Measurements from ENCODE around the gene ELF3.

Gene ELF3

DNA sequence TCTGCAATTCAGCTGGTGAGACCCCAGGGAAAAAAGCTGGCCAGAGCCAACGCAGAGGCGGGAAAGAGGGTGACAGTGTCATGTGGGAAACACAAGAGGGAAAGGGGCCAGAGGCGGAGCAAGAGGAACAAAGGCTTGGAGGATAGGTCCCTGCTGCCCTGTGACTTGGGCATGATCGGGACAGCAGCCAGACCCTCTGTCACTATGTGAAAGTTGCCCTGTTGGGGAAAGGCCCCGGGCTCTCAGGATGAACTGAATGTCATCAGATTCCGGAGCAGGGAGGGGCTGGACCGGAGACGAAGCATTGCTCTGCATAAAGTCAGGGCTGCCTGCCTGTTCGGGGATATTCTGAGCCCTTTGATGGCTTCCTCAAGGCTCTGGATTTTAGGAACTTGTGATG, 5.7 kb upstream of the ELF3 start:
- Histone ChIP-seq H2AFZ (ENCODE audit: low read depth) (no peak overlapping the region), H4K20me1 (ENCODE audit: insufficient read depth) (no peaks in the 10 kb centered on the region), H3K4me1 (ENCODE audit: low read depth, poor library complexity, severe bottlenecking) (peaks cover 7% of the 10 kb centered on the region), H3K4me3 (IDR thresholded peaks at IDR 0.05; ENCODE audit: insufficient read depth, low read depth, low read length) (no peak overlapping the region), H3K9ac (no peak overlapping the region), H3K27me3 (ENCODE audit: insufficient read depth, low read depth) (no peaks in the 10 kb centered on the region), H3K79me2 (ENCODE audit: insufficient read depth, low read depth) (no peaks in the 10 kb centered on the region), H3K4me2 (no peak overlapping the region), H3K27ac (no peak overlapping the region), H3K36me3 (ENCODE audit: insufficient read depth) (no peaks in the 10 kb centered on the region)
- TF ChIP-seq, protein P1, sequence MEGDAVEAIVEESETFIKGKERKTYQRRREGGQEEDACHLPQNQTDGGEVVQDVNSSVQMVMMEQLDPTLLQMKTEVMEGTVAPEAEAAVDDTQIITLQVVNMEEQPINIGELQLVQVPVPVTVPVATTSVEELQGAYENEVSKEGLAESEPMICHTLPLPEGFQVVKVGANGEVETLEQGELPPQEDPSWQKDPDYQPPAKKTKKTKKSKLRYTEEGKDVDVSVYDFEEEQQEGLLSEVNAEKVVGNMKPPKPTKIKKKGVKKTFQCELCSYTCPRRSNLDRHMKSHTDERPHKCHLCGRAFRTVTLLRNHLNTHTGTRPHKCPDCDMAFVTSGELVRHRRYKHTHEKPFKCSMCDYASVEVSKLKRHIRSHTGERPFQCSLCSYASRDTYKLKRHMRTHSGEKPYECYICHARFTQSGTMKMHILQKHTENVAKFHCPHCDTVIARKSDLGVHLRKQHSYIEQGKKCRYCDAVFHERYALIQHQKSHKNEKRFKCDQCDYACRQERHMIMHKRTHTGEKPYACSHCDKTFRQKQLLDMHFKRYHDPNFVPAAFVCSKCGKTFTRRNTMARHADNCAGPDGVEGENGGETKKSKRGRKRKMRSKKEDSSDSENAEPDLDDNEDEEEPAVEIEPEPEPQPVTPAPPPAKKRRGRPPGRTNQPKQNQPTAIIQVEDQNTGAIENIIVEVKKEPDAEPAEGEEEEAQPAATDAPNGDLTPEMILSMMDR (conservative IDR thresholded peaks at IDR 0.05; ENCODE audit: low read depth, low read length) = no peak

DNA sequence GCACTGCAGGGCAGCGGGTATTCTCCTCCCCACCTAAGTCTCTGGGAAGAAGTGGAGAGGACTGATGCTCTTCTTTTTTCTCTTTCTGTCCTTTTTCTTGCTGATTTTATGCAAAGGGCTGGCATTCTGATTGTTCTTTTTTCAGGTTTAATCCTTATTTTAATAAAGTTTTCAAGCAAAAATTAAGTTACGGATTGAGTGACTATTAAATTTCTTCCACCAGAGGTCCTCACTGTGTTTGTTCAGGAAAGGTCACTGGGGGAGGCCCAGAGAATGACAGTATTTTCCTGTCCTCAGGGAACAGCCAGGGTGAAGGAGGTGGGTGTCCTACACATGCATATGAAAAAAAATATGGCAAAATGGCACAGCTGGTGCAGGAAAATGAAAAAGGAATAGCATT, 4.4 kb upstream of the ELF3 start:
- H3K27me3 ChIP-seq (ENCODE audit: insufficient read depth, low read depth) = no peaks in the 10 kb centered on the region
- H3K9ac ChIP-seq = no peak overlapping the region
- peaks cover 20% of the 10 kb centered on the region for H3K4me1 ChIP-seq (ENCODE audit: low read depth, poor library complexity, severe bottlenecking)
- no peak overlapping the region for H2AFZ ChIP-seq (ENCODE audit: low read depth)
- H3K79me2 ChIP-seq (ENCODE audit: insufficient read depth, low read depth) = no peaks in the 10 kb centered on the region
- H3K4me3 ChIP-seq (IDR thresholded peaks at IDR 0.05; ENCODE audit: insufficient read depth, low read depth, low read length) = no peak overlapping the region
- TF ChIP-seq, protein P1 (conservative IDR thresholded peaks at IDR 0.05; ENCODE audit: low read depth, low read length) = peak; percentile 62
- no peak overlapping the region for H3K4me2 ChIP-seq
- no peaks in the 10 kb centered on the region for H3K36me3 ChIP-seq (ENCODE audit: insufficient read depth)
- H4K20me1 ChIP-seq (ENCODE audit: insufficient read depth) = no peaks in the 10 kb centered on the region
- H3K27ac ChIP-seq = no peak overlapping the region

DNA sequence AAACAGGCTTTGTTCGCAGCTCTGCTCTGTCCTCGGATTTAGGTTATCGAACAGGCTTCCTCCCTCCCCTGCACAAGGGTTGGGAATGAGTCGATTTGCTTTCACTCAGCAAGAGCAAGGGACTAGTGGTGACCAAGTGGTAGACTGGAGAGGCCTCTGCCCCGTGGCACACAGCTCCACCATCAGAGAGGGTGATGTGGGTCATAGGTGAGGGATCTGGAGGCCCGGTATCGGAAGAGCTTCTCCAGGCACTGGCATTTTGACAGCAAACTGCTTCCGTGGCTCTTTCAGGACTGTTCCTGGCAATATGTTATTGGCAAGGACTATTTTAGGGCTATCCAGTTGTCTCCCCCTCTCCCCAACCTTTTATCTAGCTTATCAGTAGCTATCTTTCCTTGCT, 3.1 kb upstream of the ELF3 start:
- H3K4me1 ChIP-seq (ENCODE audit: low read depth, poor library complexity, severe bottlenecking) = peaks cover 21% of the 10 kb centered on the region
- no peaks in the 10 kb centered on the region for H4K20me1 ChIP-seq (ENCODE audit: insufficient read depth)
- TF ChIP-seq, protein P1 (conservative IDR thresholded peaks at IDR 0.05; ENCODE audit: low read depth, low read length) = no peak
- no peaks in the 10 kb centered on the region for H3K27me3 ChIP-seq (ENCODE audit: insufficient read depth, low read depth)
- no peaks in the 10 kb centered on the region for H3K79me2 ChIP-seq (ENCODE audit: insufficient read depth, low read depth)
- no peak overlapping the region for H3K27ac ChIP-seq
- H2AFZ ChIP-seq (ENCODE audit: low read depth) = no peak overlapping the region
- no peak overlapping the region for H3K9ac ChIP-seq
- H3K4me3 ChIP-seq (IDR thresholded peaks at IDR 0.05; ENCODE audit: insufficient read depth, low read depth, low read length) = no peak overlapping the region
- H3K4me2 ChIP-seq = no peak overlapping the region
- H3K36me3 ChIP-seq (ENCODE audit: insufficient read depth) = no peaks in the 10 kb centered on the region

DNA sequence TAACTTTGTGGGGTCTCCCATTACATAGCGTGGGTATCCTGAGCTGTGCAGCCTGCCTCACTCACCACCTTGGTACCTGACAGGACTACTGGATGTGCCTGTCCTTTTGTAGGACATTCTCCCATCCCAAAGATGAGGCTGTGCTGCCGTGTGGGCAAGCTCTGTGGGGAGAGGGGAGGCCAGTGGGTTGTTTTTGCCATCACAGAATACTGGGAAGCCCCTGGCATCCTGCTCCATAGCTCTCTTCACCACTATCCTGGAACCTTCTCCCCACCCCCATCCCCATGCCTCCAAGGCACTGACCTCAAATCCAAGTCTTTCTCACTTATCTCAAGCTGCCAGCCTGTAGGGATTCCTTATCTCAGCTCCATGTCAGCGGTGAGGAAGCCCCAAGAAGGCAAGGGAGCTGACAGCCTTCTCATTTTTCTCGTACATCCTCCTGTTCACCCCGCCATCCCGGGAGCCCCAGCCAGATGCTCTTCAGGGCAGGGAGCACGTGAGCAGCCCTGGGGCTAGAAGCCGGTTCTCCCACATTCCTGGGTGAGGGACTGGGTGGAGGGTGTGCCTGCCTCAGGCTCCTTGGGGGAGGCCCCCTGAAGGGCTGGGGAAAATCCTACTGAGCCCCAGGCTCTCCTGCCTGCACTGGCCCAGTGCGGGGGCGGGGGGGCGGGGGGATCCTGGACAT, 2.4 kb upstream of the ELF3 start:
- no peaks in the 10 kb centered on the region for H3K79me2 ChIP-seq (ENCODE audit: insufficient read depth, low read depth)
- TF ChIP-seq, protein P1 (conservative IDR thresholded peaks at IDR 0.05; ENCODE audit: low read depth, low read length) = no peak
- H3K27me3 ChIP-seq (ENCODE audit: insufficient read depth, low read depth) = no peaks in the 10 kb centered on the region
- H3K27ac ChIP-seq = no peak overlapping the region
- peaks cover 21% of the 10 kb centered on the region for H3K4me1 ChIP-seq (ENCODE audit: low read depth, poor library complexity, severe bottlenecking)
- no peaks in the 10 kb centered on the region for H3K36me3 ChIP-seq (ENCODE audit: insufficient read depth)
- no peak overlapping the region for H3K4me3 ChIP-seq (IDR thresholded peaks at IDR 0.05; ENCODE audit: insufficient read depth, low read depth, low read length)
- no peaks in the 10 kb centered on the region for H4K20me1 ChIP-seq (ENCODE audit: insufficient read depth)
- no peak overlapping the region for H3K9ac ChIP-seq
- H2AFZ ChIP-seq (ENCODE audit: low read depth) = no peak overlapping the region
- no peak overlapping the region for H3K4me2 ChIP-seq

Data from KMS-11 (cell line).